ENCODE results near the gene AGRP. TPM values are rescaled to one million over a fixed set of nuclear protein-coding genes. Genes with fewer than 3 reads are reported as not detected.
A peak's percentile ranks its signal among the peaks of the same experiment; 100 is the strongest.

The AGRP gene
- total RNA-seq, 1 donor from 2014 or later = not detected

GRCh38 chr16:67482233-67482924 is 968 bp downstream of the AGRP start:
- Histone ChIP-seq H3K4me1 (ENCODE audit: control insufficient read depth in 3 of 3, insufficient read depth in 3 of 3, low read length in 3 of 3) (peaks cover 27 to 39% (median 28%) of the 10 kb centered on the region in 3 donors), H3K9me3 (ENCODE audit: control insufficient read depth in 3 of 3, low read length in 3 of 3) (no peaks in the 10 kb centered on the region), H3K27me3 (ENCODE audit: control insufficient read depth in 3 of 3, insufficient read depth in 3 of 3, low read length in 3 of 3) (no peaks in the 10 kb centered on the region), H3K9ac (ENCODE audit: low read depth in 1 of 3, low read length in 3 of 3) (peak overlapping the region; percentile 72 to 96 (median 90)), H3K27ac (ENCODE audit: low read depth, low read length) (no peak overlapping the region), H3K36me3 (ENCODE audit: control insufficient read depth in 3 of 3, insufficient read depth in 3 of 3, low read length in 3 of 3) (peaks cover 0 to 13% (median 4%) of the 10 kb centered on the region in 3 donors), H3K4me3 (ENCODE audit: low read length in 3 of 3) (peak overlapping the region; percentile 81 to 86 (median 83))

- H3K4me3 ChIP-seq (ENCODE audit: low read length in 3 of 3) = peak overlapping the region; percentile 81 to 86 (median 83)
- peak overlapping the region; percentile 83 to 96 (median 90) for H3K9ac ChIP-seq (ENCODE audit: low read depth in 1 of 3, low read length in 3 of 3)
- no peaks in the 10 kb centered on the region for H3K9me3 ChIP-seq (ENCODE audit: control insufficient read depth in 3 of 3, low read length in 3 of 3)
- peaks cover 0 to 13% (median 4%) of the 10 kb centered on the region in 3 donors for H3K36me3 ChIP-seq (ENCODE audit: control insufficient read depth in 3 of 3, insufficient read depth in 3 of 3, low read length in 3 of 3)
- H3K27me3 ChIP-seq (ENCODE audit: control insufficient read depth in 3 of 3, insufficient read depth in 3 of 3, low read length in 3 of 3) = no peaks in the 10 kb centered on the region
- peaks cover 27 to 39% (median 28%) of the 10 kb centered on the region in 3 donors for H3K4me1 ChIP-seq (ENCODE audit: control insufficient read depth in 3 of 3, insufficient read depth in 3 of 3, low read length in 3 of 3)
- peak overlapping the region; percentile 81 for H3K27ac ChIP-seq (ENCODE audit: low read depth, low read length)
Observed at GRCh38 chr16:67481561-67482232, 1.6 kb downstream of the AGRP start.

- no peaks in the 10 kb centered on the region for H3K27me3 ChIP-seq (ENCODE audit: control insufficient read depth in 3 of 3, insufficient read depth in 3 of 3, low read length in 3 of 3)
- no peaks in the 10 kb centered on the region for H3K9me3 ChIP-seq (ENCODE audit: control insufficient read depth in 3 of 3, low read length in 3 of 3)
- H3K9ac ChIP-seq (ENCODE audit: low read depth in 1 of 3, low read length in 3 of 3) = peak within 1 kb of the TSS; percentile 96 to 99 (median 96)
- peaks cover 0 to 13% (median 4%) of the 10 kb centered on the region in 3 donors for H3K36me3 ChIP-seq (ENCODE audit: control insufficient read depth in 3 of 3, insufficient read depth in 3 of 3, low read length in 3 of 3)
- H3K27ac ChIP-seq (ENCODE audit: low read depth, low read length) = peak within 1 kb of the TSS; percentile 99
- peak within 1 kb of the TSS; percentile 94 to 100 (median 98) for H3K4me3 ChIP-seq (ENCODE audit: low read length in 3 of 3)
- H3K4me1 ChIP-seq (ENCODE audit: control insufficient read depth in 3 of 3, insufficient read depth in 3 of 3, low read length in 3 of 3) = peaks cover 28 to 39% (median 30%) of the 10 kb centered on the region in 3 donors
Observed at GRCh38 chr16:67480833-67481560, 2.4 kb downstream of the AGRP start, which contains the start of gene ATP6V0D1. TSS of gene ATP6V0D1 (minus strand) at chr16:67481157. CDS start at chr16:67481086, 71 bp downstream.

DNA sequence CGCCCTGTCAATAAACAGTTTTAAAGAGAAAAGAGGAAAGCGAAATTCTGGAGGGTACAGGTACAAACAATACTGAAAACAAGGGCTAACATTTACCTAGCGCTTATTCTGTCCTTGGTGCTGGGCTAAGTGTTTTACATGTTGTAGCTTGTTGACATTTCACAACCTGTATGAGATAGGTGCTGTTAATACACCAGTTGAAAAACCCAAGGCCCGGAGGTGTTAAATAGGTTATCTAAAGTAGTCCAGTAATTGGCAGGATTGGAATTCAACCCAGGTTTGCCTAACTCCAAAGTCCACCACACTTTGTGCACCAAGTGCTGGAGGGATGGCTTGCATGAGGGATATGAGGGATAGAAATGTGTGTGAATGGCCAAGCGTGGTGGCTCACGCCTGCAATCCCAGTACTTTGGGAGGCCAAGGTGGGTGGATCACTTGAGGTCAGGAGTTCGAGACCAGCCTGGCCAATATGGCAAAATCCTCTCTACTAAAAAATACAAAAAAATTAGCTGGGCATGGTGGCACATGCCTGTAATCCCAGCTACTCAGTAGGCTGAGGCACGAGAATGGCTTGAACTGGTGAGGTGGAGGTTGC is 5.3 kb downstream of the AGRP start:
- Histone ChIP-seq H3K9me3 (ENCODE audit: control insufficient read depth in 3 of 3, low read length in 3 of 3) (no peaks in the 10 kb centered on the region), H3K27ac (ENCODE audit: low read depth, low read length) (no peak overlapping the region), H3K36me3 (ENCODE audit: control insufficient read depth in 3 of 3, insufficient read depth in 3 of 3, low read length in 3 of 3) (peaks cover 0 to 2% (median 0%) of the 10 kb centered on the region in 3 donors), H3K27me3 (ENCODE audit: control insufficient read depth in 3 of 3, insufficient read depth in 3 of 3, low read length in 3 of 3) (no peaks in the 10 kb centered on the region), H3K4me1 (ENCODE audit: control insufficient read depth in 3 of 3, insufficient read depth in 3 of 3, low read length in 3 of 3) (peaks cover 41 to 62% (median 44%) of the 10 kb centered on the region in 3 donors), H3K9ac (ENCODE audit: low read depth in 1 of 3, low read length in 3 of 3) (no peak overlapping the region), H3K4me3 (ENCODE audit: low read length in 3 of 3) (no peak overlapping the region)

GRCh38 chr16:67474551-67475455 is 8.5 kb downstream of the AGRP start:
- Histone ChIP-seq H3K36me3 (ENCODE audit: control insufficient read depth in 3 of 3, insufficient read depth in 3 of 3, low read length in 3 of 3) (peaks cover 0 to 2% (median 0%) of the 10 kb centered on the region in 3 donors), H3K9me3 (ENCODE audit: control insufficient read depth in 3 of 3, low read length in 3 of 3) (no peaks in the 10 kb centered on the region), H3K27me3 (ENCODE audit: control insufficient read depth in 3 of 3, insufficient read depth in 3 of 3, low read length in 3 of 3) (no peaks in the 10 kb centered on the region), H3K4me1 (ENCODE audit: control insufficient read depth in 3 of 3, insufficient read depth in 3 of 3, low read length in 3 of 3) (peaks cover 40 to 58% (median 46%) of the 10 kb centered on the region in 3 donors), H3K27ac (ENCODE audit: low read depth, low read length) (no peak overlapping the region), H3K9ac (ENCODE audit: low read depth in 1 of 3, low read length in 3 of 3) (no peak overlapping the region), H3K4me3 (ENCODE audit: low read length in 3 of 3) (no peak overlapping the region)

DNA sequence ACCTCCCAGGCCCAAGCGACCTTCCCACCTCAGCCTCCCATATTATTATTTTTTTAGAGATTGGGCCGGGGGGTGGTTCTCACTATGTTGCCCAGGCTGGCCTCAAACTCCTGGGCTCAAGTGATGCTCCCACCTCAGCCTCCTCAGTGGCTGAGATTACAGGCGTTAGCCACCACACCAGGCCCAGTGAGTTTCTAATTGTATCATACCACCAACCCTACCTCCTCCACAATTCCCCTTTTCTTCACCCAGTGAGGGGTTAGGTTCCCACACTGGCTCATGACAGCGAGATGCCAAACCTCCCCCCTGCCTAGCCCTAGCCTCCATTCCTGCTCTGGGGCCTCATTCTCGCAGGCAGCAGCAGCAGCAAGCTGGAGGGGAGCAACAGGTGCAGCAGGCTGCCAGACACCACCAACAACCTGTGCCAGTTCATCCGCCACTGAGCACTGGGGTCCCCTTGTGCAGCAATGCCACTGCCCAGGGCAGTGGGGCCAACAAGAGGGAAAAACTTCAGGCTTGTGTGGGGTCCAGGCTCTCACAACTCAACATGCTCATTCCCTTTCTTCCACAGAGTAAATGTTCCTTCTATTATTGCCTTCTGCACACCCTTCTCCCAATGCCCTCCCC is 11.5 kb downstream of the AGRP start:
- Histone ChIP-seq H3K27ac (ENCODE audit: low read depth, low read length) (no peak overlapping the region), H3K9me3 (ENCODE audit: control insufficient read depth in 3 of 3, low read length in 3 of 3) (no peaks in the 10 kb centered on the region), H3K36me3 (ENCODE audit: control insufficient read depth in 3 of 3, insufficient read depth in 3 of 3, low read length in 3 of 3) (no peaks in the 10 kb centered on the region), H3K4me3 (ENCODE audit: low read length in 3 of 3) (no peak overlapping the region), H3K4me1 (ENCODE audit: control insufficient read depth in 3 of 3, insufficient read depth in 3 of 3, low read length in 3 of 3) (peaks cover 51 to 70% (median 51%) of the 10 kb centered on the region in 3 donors), H3K27me3 (ENCODE audit: control insufficient read depth in 3 of 3, insufficient read depth in 3 of 3, low read length in 3 of 3) (no peaks in the 10 kb centered on the region), H3K9ac (ENCODE audit: low read depth in 1 of 3, low read length in 3 of 3) (peak overlapping the region in 1 of 3 donors; percentile 40)

- Histone ChIP-seq H3K4me3 (ENCODE audit: low read length in 3 of 3) (no peak overlapping the region), H3K4me1 (ENCODE audit: control insufficient read depth in 3 of 3, insufficient read depth in 3 of 3, low read length in 3 of 3) (peaks cover 51 to 76% (median 53%) of the 10 kb centered on the region in 3 donors), H3K27ac (ENCODE audit: low read depth, low read length) (peak overlapping the region; percentile 10), H3K9ac (ENCODE audit: low read depth in 1 of 3, low read length in 3 of 3) (no peak overlapping the region), H3K9me3 (ENCODE audit: control insufficient read depth in 3 of 3, low read length in 3 of 3) (no peaks in the 10 kb centered on the region), H3K27me3 (ENCODE audit: control insufficient read depth in 3 of 3, insufficient read depth in 3 of 3, low read length in 3 of 3) (no peaks in the 10 kb centered on the region), H3K36me3 (ENCODE audit: control insufficient read depth in 3 of 3, insufficient read depth in 3 of 3, low read length in 3 of 3) (no peaks in the 10 kb centered on the region)
Observed at GRCh38 chr16:67470359-67470758, 13.0 kb downstream of the AGRP start.

DNA sequence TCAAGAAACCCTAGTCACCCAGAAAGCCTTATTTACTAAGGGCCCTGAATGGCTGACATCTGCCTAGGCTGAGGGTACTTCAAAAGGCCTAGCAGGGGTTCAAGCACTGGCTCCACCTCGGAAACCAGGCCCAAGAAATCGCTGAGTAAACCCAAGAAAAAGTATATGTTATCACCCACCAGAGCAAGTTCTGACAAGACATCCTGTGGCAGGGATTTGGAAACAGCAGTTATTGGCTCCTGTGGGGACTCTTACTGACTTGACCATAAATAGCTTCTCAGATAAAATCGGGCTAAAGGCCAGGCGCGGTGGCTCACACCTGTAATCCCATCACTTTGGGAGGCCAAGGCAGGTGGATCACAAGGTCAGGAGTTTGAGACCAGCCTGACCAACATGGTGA is 14.6 kb downstream of the AGRP start:
- Histone ChIP-seq H3K9me3 (ENCODE audit: control insufficient read depth in 3 of 3, low read length in 3 of 3) (no peaks in the 10 kb centered on the region), H3K27me3 (ENCODE audit: control insufficient read depth in 3 of 3, insufficient read depth in 3 of 3, low read length in 3 of 3) (no peaks in the 10 kb centered on the region), H3K4me1 (ENCODE audit: control insufficient read depth in 3 of 3, insufficient read depth in 3 of 3, low read length in 3 of 3) (peaks cover 58 to 76% (median 60%) of the 10 kb centered on the region in 3 donors), H3K36me3 (ENCODE audit: control insufficient read depth in 3 of 3, insufficient read depth in 3 of 3, low read length in 3 of 3) (no peaks in the 10 kb centered on the region), H3K9ac (ENCODE audit: low read depth in 1 of 3, low read length in 3 of 3) (no peak overlapping the region), H3K4me3 (ENCODE audit: low read length in 3 of 3) (no peak overlapping the region), H3K27ac (ENCODE audit: low read depth, low read length) (no peak overlapping the region)
